ENCODE results near the gene AMBRA1.
"Not testable (repeated sequence)": the region's sequence is repeated elsewhere in the genome, so short reads cannot be mapped to it uniquely, and the experiment has no call there.

The AMBRA1 gene

DNA sequence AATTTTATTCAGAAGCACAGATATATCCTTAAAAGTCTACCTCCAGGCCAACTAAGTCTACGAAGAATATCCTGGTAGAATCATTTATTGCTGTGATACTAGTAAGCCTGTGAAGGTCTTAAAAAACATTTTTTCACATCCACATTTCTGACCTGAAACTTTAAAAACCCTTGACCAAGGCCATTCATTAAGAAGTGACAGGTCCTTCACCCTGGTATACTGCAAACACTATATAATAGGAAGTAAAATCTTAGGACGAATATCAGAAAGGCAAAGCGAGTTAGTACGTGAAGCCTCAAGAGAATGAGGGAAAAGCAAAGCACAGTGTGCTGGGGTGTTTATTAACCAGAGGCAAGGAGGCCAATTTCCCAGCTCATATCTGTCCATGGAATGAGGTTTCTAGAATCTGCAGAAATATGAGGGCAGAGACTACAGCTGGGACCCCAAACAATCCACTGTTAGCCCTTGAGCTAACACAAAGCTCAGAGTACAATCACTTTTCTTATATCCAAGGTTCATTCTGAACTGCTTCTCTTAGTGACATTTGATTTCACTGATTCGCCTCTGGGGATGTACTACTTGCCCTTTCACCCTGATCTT is 71.0 kb downstream of the AMBRA1 start:
- TF ChIP-seq, protein P1, sequence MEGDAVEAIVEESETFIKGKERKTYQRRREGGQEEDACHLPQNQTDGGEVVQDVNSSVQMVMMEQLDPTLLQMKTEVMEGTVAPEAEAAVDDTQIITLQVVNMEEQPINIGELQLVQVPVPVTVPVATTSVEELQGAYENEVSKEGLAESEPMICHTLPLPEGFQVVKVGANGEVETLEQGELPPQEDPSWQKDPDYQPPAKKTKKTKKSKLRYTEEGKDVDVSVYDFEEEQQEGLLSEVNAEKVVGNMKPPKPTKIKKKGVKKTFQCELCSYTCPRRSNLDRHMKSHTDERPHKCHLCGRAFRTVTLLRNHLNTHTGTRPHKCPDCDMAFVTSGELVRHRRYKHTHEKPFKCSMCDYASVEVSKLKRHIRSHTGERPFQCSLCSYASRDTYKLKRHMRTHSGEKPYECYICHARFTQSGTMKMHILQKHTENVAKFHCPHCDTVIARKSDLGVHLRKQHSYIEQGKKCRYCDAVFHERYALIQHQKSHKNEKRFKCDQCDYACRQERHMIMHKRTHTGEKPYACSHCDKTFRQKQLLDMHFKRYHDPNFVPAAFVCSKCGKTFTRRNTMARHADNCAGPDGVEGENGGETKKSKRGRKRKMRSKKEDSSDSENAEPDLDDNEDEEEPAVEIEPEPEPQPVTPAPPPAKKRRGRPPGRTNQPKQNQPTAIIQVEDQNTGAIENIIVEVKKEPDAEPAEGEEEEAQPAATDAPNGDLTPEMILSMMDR (IDR thresholded peaks at IDR 0.05) = no peak
- Histone ChIP-seq H3K27me3 (no peaks in the 10 kb centered on the region), H3K4me1 (peaks cover 0 to 22% (median 9%) of the 10 kb centered on the region in 4 donors), H3K27ac (no peak overlapping the region), H3K36me3 (peaks cover 0 to 8% (median 0%) of the 10 kb centered on the region in 3 donors), H3K4me3 (no peak overlapping the region), H3K9me3 (no peaks in the 10 kb centered on the region)
- intact Hi-C loops (cut with DNase I; ENCODE audit: low total_unique reads) = no loop called here
- no peak for DNase-seq

DNA sequence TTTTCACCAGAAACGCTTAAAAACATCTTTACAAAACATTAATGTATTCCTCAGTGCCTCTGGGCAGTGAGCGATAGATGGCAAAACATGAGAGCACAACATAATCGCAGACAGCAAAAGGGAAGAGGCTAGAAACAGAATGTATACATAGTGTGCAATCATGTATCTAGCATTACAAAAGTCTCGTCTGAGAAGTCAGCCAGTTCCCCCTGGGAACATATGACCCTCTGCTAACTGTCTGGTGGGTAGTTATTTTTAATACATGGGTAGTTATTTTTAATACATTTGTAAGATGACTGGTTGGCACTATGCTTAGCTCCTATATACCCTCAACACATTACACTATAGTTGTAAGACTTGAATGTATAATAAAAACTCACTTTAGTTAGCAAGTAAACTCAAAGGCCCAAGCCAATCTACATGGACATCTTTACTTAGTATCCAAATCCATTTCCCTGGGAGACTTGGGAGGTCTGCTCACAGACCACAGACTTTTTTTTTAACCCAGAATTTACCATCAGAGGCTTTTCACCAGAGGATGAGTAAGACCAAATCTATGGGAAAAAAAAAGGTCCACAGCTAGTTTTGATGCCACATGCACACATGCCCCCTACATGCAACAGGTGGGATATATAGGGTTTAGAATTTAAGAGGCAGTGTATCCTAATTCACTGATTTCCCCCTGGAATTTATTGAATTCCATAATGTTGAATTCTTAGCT is 71.7 kb downstream of the AMBRA1 start:
- no peak overlapping the region for H3K27ac ChIP-seq
- H3K27me3 ChIP-seq = no peaks in the 10 kb centered on the region
- peaks cover 0 to 22% (median 9%) of the 10 kb centered on the region in 4 donors for H3K4me1 ChIP-seq
- no peak overlapping the region for H3K4me3 ChIP-seq
- DNase-seq = no peak
- intact Hi-C loops (cut with DNase I; ENCODE audit: low total_unique reads) = no loop called here
- TF ChIP-seq, protein P1 (IDR thresholded peaks at IDR 0.05) = no peak
- H3K36me3 ChIP-seq = peaks cover 0 to 7% (median 0%) of the 10 kb centered on the region in 3 donors
- no peaks in the 10 kb centered on the region for H3K9me3 ChIP-seq

DNA sequence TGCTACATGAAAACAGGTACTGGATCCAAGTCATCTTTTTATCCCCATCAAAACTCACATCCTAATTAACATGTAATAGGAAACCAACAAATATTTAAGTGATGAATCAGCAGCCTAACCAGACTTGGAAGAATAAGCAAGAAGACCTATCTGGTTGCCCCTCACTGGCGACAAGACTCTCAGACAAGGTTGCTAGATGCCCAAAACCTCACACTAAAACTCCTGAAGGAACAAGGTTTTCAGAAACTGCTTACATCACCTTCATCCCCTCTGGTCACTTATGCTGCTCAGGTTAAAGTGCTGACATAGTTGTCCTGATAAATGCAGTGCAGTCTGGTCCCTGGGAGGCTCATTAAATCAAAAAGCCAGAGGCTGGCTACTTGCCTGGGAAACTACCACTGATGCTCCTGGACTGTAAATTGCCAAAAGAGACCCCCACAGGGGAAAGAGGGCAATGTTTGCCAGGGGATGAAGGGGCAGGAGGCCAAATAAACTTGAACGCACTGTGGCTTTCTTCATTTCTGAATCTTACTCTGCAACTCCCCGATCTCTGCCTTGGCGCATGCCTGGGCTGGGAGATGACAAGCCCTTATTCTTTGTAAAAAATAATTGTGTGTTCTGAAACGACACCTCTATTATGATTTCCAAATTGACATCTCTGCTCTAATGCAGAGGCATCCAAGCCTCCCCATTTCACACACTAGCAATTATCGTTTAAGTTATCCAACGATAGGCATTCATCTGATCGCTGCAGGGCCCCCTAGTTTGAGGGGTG is 72.7 kb downstream of the AMBRA1 start:
- Histone ChIP-seq H3K4me3 (no peak overlapping the region), H3K4me1 (peaks cover 0 to 22% (median 9%) of the 10 kb centered on the region in 4 donors), H3K27me3 (no peaks in the 10 kb centered on the region), H3K27ac (no peak overlapping the region), H3K36me3 (no peaks in the 10 kb centered on the region), H3K9me3 (no peaks in the 10 kb centered on the region)
- TF ChIP-seq, protein P1 (IDR thresholded peaks at IDR 0.05) = no peak
- intact Hi-C loops (cut with DNase I; ENCODE audit: low total_unique reads) = no loop called here
- no peak for DNase-seq

DNA sequence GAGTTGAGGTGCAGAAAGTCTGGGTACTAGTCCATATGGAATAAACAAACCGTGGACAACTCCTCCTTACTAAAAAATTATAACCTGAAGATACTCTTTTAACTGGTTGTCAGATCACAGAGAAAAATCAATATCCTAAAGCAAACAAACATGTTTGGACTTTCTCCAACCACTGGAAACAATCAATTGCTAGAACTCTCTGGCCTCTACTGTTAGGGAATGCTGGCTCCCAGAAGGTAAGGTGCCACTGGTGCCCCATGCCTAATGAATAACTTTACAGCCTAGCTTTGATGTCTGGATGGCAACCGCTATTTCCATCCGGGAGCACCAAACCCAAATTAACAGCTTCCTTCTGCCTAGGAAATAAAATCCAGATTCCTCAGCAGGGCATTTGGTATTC is 74.5 kb downstream of the AMBRA1 start:
- H3K4me3 ChIP-seq = no peak overlapping the region
- intact Hi-C loops (cut with DNase I; ENCODE audit: low total_unique reads) = no loop called here
- no peaks in the 10 kb centered on the region for H3K27me3 ChIP-seq
- H3K9me3 ChIP-seq = no peaks in the 10 kb centered on the region
- H3K27ac ChIP-seq = no peak overlapping the region
- DNase-seq = no peak
- peaks cover 0 to 22% (median 9%) of the 10 kb centered on the region in 4 donors for H3K4me1 ChIP-seq
- no peaks in the 10 kb centered on the region for H3K36me3 ChIP-seq
- TF ChIP-seq, protein P1 (IDR thresholded peaks at IDR 0.05) = no peak

DNA sequence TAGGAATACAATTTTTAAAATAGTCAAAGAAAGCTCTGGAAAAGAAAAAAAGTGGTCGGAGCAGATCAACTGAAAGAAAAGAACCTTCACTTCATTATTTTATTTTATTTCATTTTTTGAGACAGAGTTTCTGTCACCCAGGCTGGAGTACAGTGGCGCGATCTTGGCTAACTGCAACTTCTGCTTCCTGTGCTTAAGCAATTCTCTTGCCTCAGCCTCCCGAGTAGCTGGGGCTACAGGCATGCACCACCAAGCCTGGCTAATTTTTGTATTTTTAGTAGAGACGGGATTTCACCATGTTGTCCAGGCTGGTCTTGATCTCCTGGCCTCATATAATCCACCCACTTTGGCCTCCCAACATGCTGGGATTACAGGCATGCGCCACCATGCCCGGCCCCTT is 74.9 kb downstream of the AMBRA1 start:
- H3K4me1 ChIP-seq = peaks cover 0 to 22% (median 9%) of the 10 kb centered on the region in 4 donors
- H3K27ac ChIP-seq; H3K36me3 ChIP-seq; DNase-seq; H3K4me3 ChIP-seq; intact Hi-C loops (cut with DNase I; ENCODE audit: low total_unique reads); H3K9me3 ChIP-seq; H3K27me3 ChIP-seq: not testable (repeated sequence)

DNA sequence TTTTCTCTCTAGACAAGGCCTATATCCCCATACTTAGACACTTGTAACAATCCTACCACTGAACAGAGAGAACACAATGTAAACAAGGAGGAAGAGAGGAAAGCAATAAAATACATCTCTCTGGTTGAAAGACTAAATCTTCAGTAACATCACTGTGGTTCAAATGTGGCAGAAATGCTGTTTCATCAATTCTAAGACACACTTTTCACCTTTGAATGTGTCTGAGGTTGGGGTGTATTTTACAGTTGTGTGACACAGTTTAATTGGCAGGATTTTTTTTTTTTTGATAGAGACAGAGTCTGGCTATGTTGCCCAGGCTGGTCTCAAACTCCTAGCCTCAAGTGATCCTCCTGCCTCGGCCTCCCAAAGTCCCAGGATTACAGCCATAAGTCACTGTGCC is 79.5 kb downstream of the AMBRA1 start:
- Histone ChIP-seq H3K4me1 (no peaks in the 10 kb centered on the region), H3K27ac (no peak overlapping the region), H3K36me3 (peaks cover 0 to 9% (median 0%) of the 10 kb centered on the region in 3 donors), H3K27me3 (no peaks in the 10 kb centered on the region), H3K4me3 (no peak overlapping the region), H3K9me3 (no peaks in the 10 kb centered on the region)
- DNase-seq = no peak
- TF ChIP-seq, protein P1 (IDR thresholded peaks at IDR 0.05) = no peak
- intact Hi-C loops (cut with DNase I; ENCODE audit: low total_unique reads) = no loop called here
